GM19463 (cell line): ENCODE measurements around the gene ATP8B3.
A peak's percentile ranks its signal among the peaks of the same experiment; 100 is the strongest.

ENCODE experiments used
- ATAC-seq: cut with Tn5 transposase; IDR thresholded peaks from one replicate; pipeline ENCODE4 v1.9.1; 2021; ENCODE audit warnings: mild to moderate bottlenecking, moderate library complexity; ENCODE audit not compliant: unreplicated experiment

Gene ATP8B3

GRCh38 chr19:1851654-1852580, 39.8 kb upstream of the ATP8B3 start:
- no peak for ATAC-seq

GRCh38 chr19:1850809-1851653, 39.0 kb upstream of the ATP8B3 start:
- ATAC-seq, result no peak

DNA sequence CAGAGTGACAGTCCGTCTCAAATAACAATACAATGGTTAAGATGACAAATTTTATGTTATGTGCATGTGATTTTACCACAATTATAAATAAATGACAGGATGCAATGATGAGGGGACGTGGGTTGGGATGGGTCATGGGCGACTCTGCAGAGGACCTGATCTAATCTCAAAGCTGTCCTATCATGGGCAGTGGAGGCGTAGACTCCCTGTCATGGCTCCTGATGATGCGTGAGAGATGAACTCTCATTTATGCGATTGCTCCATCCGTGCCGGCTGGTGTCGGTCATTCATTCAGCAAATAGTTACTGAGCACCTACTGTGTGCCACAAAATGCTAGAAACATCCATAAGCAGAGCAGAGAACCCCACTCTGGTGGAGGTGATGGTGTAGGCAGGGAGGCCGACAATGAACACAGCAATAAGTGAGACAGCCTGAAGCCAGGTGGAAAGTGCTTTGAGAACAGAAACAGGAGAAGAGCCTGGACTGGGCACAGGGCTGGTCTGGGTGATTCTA, 37.9 kb upstream of the ATP8B3 start:
- no peak for ATAC-seq

DNA sequence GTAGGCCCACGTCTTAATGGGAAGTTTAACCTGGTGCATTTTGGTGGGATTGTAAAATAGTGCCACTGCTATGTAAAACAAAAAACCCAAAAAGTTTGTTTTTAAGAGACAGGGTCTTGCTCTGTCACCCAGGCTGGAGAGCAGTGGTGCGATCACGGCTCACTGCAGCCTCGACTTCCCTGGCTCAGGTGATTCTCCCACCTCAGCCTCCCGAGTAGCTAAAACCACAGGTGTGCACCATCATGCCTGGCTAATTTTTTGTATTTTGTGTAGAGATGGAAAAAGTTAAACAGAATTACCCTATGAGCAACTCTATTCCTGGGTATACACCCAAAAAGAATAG, 37.0 kb upstream of the ATP8B3 start:
- ATAC-seq, result no peak

- peak; percentile 58 for ATAC-seq
Observed at GRCh38 chr19:1848399-1849131, 36.5 kb upstream of the ATP8B3 start, which contains the start of gene REXO1. TSS of gene REXO1 (minus strand) at chr19:1848483. CDS start at chr19:1848358, 125 bp downstream.

- peak; percentile 21 for ATAC-seq
Observed at GRCh38 chr19:1847684-1848398, 35.8 kb upstream of the ATP8B3 start.

DNA sequence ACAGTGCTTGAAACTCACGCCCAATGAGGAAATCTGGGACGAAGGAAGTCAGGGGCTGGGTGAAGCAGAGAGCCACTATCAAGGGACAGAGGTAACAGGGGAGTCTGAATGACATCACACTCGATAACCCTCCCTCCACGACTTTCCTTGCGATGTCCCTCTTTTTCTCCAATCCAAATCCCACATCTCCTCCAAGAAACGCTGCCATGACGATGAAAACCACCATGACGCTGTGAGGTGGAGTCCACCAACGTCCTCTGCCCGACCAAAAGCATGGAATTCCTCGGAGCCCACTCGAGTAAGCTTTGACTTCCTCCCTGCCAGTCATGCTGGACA, 35.2 kb upstream of the ATP8B3 start:
- no peak for ATAC-seq

- no peak for ATAC-seq
Observed at GRCh38 chr19:1846517-1847204, 34.6 kb upstream of the ATP8B3 start.

GRCh38 chr19:1845642-1846041, 33.6 kb upstream of the ATP8B3 start:
- no peak for ATAC-seq

- ATAC-seq, result no peak
Observed at GRCh38 chr19:1845125-1845515, 33.0 kb upstream of the ATP8B3 start.

DNA sequence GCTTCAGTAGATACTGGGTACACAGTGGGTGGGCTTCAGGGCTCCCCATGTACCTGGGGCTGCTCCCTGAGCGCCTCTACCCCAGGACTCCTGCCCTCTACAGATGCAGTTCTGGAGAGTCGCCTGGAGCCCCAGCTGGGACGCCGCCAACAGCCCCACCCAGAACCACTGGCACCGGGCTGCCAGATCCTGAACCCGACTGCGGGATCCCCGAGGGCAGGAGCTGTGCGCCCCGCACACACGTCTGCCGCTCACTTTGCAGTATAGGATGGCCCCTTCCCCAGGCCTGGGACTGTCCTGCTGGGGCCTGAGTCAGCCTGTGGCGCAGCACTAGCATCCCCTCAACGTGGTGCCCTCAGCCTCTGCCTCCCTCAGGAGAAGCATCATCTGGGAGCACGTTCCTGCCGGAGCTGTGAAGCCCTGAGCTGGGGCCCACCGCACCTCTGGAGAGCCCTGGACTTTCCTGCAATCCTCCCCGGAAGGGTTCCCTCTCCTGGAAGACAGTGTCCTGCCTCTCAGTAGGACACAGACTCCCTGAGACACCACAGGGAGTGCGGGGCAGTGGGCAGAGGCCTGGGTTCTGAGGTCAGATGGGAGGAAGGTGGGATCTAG, 32.5 kb upstream of the ATP8B3 start:
- ATAC-seq, result no peak

GRCh38 chr19:1843646-1844394, 31.7 kb upstream of the ATP8B3 start:
- ATAC-seq, result no peak

- no peak for ATAC-seq
Observed at GRCh38 chr19:1843116-1843515, 31.0 kb upstream of the ATP8B3 start.

GRCh38 chr19:1841209-1841924, 29.3 kb upstream of the ATP8B3 start:
- no peak for ATAC-seq

DNA sequence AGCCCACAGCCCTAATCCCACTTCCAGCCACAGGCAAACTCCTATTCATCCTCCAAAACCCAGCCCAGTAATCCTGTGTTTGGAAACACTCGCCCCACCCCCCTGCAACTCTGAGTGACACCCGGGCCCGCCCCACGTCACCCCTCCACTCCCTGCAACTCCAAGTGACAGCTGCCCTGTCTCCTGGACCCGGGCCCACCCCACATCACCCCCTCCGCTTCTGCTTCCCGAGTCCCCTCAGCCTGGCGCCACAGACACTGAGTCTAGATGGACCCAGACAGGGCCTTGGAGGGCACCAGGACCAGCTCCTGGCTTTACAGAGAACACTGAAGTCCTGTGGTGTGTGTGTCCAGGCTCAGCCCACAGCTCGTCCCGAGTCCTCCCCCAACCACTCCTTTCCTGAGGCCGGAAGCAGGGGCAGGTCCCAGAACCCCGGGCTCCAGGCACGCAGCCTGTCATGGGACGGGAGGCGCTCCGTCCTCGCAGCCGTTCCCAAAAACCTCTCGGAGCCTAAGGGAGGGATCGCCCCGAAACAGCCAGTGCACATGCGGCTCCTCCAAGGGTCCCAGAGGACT, 28.6 kb upstream of the ATP8B3 start:
- ATAC-seq, result no peak

DNA sequence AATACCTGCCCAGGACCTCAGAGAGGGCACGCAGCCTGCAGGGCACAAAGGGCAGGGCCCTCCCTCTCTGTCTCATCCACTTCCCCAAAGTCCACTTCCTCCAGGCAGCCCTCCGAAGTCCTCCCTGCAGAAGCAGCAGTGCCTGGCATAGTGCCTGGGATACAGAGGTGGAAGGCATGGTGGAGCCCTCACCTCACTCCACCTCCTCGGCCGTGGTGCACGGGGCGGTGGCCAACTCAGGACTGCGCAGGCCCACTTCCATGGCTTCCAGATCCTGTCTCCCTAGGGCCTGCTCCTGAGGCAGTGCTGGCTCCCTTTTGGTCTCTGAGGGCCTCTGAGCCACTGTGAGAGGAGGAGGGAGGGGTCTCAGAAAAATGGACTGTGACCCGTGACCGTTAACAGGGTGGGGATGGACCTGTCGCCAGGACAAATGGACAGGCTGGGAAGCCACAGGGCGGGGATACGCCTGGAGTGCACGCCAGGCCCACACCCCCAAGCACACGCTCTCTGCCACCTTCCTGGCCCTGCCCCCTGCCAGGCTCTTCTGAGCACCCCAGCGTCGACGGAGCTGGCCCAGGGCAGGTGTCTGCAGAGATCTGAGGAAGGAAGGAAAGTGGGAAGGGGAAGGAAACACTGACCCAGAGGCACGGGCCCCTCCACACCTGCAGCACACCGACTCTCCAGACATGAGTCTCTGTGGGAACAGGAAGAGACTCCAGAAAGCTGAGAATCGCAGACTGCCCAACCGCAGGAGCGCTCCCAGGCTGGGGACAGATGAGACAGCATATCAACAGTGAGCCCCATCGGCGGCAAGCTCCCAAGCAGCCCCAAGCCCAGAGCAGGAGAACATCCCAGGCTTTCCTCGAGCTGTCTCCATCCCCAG, 27.8 kb upstream of the ATP8B3 start:
- ATAC-seq, result no peak

GRCh38 chr19:1837625-1838105, 25.6 kb upstream of the ATP8B3 start:
- ATAC-seq, result no peak
